ENCODE results near the gene SIGLEC7.
A peak's percentile ranks its signal among the peaks of the same experiment; 100 is the strongest.

The SIGLEC7 gene

DNA sequence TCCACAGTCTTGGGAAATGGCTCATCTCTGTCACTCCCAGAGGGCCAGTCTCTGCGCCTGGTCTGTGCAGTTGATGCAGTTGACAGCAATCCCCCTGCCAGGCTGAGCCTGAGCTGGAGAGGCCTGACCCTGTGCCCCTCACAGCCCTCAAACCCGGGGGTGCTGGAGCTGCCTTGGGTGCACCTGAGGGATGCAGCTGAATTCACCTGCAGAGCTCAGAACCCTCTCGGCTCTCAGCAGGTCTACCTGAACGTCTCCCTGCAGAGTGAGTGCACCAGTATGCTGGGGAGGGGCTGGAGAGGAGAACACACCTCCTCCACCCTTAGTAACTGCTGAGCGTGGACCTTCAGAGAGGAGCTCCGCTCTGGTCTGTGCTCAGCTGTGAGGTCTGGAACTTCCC is 15.1 kb upstream of the SIGLEC7 start:
- DNase-seq (ENCODE audit: low read depth in 2 of 2), result no peak
- no peak overlapping the region for H3K4me3 ChIP-seq (replicated peaks in 1 of 2; ENCODE audit: low read depth in 2 of 2, low read length in 2 of 2)
- TF ChIP-seq, protein P1, sequence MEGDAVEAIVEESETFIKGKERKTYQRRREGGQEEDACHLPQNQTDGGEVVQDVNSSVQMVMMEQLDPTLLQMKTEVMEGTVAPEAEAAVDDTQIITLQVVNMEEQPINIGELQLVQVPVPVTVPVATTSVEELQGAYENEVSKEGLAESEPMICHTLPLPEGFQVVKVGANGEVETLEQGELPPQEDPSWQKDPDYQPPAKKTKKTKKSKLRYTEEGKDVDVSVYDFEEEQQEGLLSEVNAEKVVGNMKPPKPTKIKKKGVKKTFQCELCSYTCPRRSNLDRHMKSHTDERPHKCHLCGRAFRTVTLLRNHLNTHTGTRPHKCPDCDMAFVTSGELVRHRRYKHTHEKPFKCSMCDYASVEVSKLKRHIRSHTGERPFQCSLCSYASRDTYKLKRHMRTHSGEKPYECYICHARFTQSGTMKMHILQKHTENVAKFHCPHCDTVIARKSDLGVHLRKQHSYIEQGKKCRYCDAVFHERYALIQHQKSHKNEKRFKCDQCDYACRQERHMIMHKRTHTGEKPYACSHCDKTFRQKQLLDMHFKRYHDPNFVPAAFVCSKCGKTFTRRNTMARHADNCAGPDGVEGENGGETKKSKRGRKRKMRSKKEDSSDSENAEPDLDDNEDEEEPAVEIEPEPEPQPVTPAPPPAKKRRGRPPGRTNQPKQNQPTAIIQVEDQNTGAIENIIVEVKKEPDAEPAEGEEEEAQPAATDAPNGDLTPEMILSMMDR (IDR thresholded peaks at IDR 0.05; ENCODE audit: low read depth, low read length), result no peak

DNA sequence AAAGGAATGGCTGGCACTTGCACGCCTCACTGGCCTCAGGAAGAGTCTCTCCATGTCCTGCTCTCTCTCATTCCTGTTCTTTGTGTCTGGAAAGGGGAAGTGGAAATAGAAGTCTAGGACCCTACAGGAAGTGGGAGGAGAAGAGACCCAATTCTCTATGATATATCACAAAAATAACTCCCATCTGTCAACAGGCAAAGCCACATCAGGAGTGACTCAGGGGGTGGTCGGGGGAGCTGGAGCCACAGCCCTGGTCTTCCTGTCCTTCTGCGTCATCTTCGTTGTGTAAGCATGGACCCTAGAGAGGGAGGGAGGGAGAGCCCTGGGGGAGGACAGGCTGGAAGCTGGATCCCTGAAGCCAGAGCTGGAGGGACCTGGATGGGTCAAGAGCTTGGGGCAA is 14.3 kb upstream of the SIGLEC7 start:
- peak; percentile 66 to 75 for DNase-seq (ENCODE audit: low read depth in 2 of 2)
- H3K4me3 ChIP-seq (replicated peaks in 1 of 2; ENCODE audit: low read depth in 2 of 2, low read length in 2 of 2), result no peak overlapping the region
- TF ChIP-seq, protein P1 (IDR thresholded peaks at IDR 0.05; ENCODE audit: low read depth, low read length), result no peak

- TF ChIP-seq, protein P1 (IDR thresholded peaks at IDR 0.05; ENCODE audit: low read depth, low read length), result no peak
- no peak for DNase-seq (ENCODE audit: low read depth in 2 of 2)
- H3K4me3 ChIP-seq (replicated peaks in 1 of 2; ENCODE audit: low read depth in 2 of 2, low read length in 2 of 2), result no peak overlapping the region
These were observed 13.9 kb upstream of the SIGLEC7 start for GRCh38 chr19:51128227-51128626.

GRCh38 chr19:51129716-51130115 is 12.4 kb upstream of the SIGLEC7 start:
- DNase-seq (ENCODE audit: low read depth in 2 of 2), result no peak

GRCh38 chr19:51131780-51132680 is 10.1 kb upstream of the SIGLEC7 start:
- no peak overlapping the region for H3K4me3 ChIP-seq (replicated peaks in 1 of 2; ENCODE audit: low read depth in 2 of 2, low read length in 2 of 2)
- peak; percentile 75 to 96 for DNase-seq (ENCODE audit: low read depth in 2 of 2)
- TF ChIP-seq, protein P1 (IDR thresholded peaks at IDR 0.05; ENCODE audit: low read depth, low read length), result peak; percentile 26

More at GRCh38 chr19:51129716-51130115, 12.4 kb upstream of the SIGLEC7 start:
- no peak overlapping the region for H3K4me3 ChIP-seq (replicated peaks in 1 of 2; ENCODE audit: low read depth in 2 of 2, low read length in 2 of 2)
- TF ChIP-seq, protein P1 (IDR thresholded peaks at IDR 0.05; ENCODE audit: low read depth, low read length), result no peak

DNA sequence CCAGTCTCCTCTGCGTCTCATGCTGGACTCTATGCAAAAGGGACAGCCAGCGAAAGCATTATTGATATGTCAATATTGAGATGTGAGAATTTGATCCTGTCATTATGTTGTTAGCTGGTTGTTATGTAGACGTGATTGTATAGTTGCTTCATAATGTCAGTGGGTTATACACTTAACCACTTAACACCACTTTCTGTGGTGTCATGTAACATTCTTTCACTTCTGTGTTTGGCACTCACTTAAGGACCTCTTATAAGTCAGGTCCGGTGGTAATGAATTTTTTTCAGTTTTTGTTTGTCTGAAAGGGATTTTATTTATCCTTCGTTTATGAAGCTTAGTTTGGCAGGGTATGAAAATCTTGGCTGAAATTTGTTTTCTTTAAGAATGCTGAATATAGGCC is 7.1 kb upstream of the SIGLEC7 start:
- H3K4me3 ChIP-seq (replicated peaks in 1 of 2; ENCODE audit: low read depth in 2 of 2, low read length in 2 of 2), result no peak overlapping the region
- DNase-seq (ENCODE audit: low read depth in 2 of 2), result no peak
- TF ChIP-seq, protein P1 (IDR thresholded peaks at IDR 0.05; ENCODE audit: low read depth, low read length), result no peak

All from cardiac fibroblast (primary cell).